CD4-positive, alpha-beta T cell treated with Interferon gamma for 1 hour (primary cell): ENCODE results near the gene MIS18A.
"Not testable (repeated sequence)": the region's sequence is repeated elsewhere in the genome, so short reads cannot be mapped to it uniquely, and the experiment has no call there.

ENCODE experiments used
- DNase-seq: peaks from one replicate; pipeline ENCODE4 v3.0.0-alpha.2; 2020

MIS18A gene

GRCh38 chr21:32303385-32303784, 24.5 kb upstream of the MIS18A start:
- DNase-seq = no peak

DNA sequence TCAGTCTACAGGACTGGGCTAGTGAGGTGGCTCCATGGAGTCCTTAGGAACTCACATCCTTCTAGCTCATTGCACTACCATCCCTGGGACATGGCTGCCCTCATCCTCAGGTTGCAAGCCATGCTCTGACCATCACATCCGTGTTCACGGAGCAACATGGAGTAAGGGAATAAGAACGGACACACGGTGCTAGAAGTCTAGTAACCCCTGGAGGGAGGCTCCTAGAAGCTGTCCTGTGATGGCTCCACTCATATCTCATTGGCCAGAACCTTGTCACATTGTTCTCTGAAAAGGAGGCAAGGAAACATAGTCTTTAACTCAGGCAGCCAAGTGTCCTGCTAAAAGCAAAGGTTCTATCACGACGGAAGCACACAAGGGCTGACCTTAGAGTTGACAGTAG, 23.7 kb upstream of the MIS18A start:
- DNase-seq = no peak

DNA sequence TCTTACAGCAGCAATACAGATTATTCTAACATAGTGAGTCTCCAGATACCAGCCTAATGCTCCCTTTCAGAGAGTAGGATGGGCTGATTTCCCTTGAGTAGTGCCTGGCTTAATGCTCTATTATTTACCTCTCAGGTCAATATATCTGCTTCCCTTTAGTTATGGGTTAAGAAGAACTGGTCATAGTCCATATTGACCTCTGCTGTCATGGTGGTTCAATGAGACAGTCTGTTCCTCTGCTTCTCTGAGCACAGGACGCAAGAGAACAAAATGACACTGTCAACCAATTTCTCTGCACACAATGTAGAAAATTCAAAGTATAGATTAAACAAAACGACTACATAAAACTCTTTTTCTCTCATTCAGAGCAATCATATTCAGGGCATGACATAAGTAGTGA, 22.7 kb upstream of the MIS18A start:
- no peak for DNase-seq

DNA sequence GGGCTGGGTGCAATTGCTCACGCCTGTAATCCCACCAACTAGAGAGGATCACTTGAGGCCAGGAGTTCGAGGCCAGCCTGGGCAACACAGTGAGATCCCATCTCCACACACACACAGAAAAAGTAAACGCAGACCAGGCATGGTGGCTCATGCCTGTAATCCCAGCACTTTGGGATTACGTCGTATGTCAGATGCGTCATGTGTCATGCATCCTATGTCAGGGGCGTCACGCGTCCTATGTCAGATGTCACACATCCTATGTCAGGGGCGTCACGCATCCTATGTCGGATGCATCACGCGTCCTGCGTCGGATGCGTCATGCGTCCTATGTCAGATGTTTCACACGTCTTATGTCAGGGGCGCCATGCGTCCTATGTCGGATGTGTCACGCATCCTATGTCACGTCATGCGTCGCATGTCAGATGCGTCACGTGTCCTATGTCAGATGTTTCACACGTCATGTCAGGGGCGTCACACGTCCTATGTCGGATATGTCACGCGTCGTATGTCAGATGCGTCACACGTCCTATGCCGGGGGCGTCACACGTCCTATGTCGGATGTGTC, 21.4 kb upstream of the MIS18A start:
- DNase-seq = no peak

DNA sequence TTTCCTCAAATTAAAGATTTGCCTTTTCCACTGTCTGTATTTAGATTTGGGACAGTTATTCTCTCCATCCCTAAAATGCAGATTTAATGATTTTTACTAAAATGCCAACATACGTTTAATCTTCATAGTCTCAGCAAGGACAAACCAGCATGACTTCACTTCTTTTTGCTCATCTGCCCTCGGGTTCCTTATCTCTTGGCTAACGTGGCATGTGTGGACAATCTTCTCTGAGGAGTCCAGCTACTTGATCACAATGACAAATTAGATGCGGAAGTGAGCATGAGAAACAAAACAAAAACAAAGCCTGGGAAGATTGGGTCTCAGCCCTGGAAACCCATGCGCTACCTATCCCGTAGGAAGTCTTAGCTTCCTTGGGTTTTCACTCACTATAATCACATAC, 20.8 kb upstream of the MIS18A start:
- no peak for DNase-seq

DNA sequence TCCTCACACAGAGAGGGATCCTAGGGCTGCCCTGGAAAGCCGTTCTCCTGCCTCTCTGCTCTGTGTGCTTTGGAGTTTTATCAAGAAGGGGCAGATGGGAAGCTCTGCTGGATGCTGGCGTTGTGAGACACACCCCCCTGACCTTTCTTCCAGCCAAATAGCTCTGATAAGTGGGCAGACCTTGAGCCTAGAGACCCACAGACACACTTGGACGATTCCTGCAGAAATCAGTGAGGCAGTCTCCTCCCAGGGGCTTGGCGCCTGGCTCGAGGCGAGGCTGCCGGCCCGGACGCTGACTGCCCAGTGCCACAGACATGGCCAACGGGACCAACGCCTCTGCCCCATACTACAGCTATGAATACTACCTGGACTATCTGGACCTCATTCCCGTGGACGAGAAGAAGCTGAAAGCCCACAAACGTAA, 19.8 kb upstream of the MIS18A start, which contains the start of gene MRAP:
MRAP (plus strand) TSS at position 198 of the 424 bp plus-strand sequence; CDS start at position 315, 117 bp downstream.
- no peak for DNase-seq

GRCh38 chr21:32298148-32298559, 19.3 kb upstream of the MIS18A start:
- no peak for DNase-seq

DNA sequence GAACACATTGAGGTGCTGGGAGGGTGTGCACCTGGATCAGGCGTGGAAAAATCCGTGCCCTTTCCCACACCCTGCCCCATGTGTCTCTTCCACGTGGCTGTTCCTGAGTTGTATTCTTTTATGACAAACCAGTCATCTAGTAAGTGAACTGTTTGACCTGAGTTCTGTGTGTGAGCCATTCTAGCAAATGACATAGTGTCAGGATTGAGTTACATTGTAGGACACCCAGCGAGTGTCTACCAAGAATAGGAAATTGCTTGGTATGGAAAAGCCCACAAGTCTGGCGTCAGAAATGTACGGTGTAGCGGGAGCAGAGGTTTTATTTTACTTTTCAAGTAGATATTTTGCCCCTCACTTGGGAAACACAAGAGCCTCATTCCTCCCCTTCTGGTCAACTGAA, 18.6 kb upstream of the MIS18A start:
- no peak for DNase-seq

DNA sequence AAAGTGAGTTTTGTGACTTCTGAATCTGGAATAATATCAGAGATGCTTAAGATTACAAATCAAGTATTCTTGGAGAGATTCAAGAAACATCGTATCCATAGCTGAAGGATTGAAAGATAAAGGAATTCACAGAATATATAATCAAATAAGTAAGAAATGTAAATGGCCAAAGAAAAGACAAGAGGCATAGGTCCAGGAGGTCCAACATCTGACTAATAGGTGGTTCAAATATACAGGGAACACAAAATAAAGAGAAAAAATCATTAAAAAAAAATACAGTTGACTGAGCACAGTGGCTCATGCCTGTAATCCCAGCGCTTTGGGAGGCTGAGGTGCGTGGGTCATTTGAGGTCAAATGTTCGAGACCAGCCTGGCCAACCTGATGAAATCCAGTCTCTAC, 6.6 kb upstream of the MIS18A start:
- no peak for DNase-seq

- no peak for DNase-seq
These were observed 4.1 kb upstream of the MIS18A start for GRCh38 chr21:32282992-32283391.

DNA sequence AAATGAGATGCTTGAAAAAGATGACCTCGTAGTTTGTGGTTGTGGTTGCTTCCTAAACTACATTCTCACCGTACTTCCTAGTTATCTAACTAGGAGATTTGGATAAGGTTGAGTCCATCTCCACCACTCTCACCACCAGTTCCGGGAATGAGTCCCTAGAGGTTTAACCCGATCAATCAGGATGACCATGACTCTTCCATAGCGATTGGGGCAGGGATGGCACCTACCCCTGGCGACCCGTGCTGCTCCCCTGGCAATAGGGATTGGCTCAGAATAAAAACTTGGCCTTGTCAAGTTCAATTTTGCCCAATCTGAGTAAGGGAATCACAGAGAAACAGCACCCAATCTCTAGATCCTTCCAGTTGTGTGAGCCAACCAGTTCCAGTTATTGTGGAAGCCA, 2.7 kb upstream of the MIS18A start:
- no peak for DNase-seq

DNA sequence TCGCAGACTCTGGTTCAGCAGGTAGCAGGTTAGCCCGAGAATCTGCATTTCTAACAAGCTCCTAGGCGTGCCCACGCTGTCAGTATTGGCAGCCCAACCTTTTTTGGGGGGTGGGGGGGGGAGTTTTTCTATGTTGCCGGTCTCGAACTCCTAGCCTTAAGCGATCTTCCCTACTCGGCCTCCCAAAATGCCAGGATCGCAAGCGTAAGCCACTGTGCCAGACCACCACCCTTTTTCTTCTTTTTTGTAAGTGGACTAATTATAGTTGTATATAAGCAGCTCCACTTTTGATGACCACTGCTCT, 480 bp upstream of the MIS18A start:
- no peak for DNase-seq

DNA sequence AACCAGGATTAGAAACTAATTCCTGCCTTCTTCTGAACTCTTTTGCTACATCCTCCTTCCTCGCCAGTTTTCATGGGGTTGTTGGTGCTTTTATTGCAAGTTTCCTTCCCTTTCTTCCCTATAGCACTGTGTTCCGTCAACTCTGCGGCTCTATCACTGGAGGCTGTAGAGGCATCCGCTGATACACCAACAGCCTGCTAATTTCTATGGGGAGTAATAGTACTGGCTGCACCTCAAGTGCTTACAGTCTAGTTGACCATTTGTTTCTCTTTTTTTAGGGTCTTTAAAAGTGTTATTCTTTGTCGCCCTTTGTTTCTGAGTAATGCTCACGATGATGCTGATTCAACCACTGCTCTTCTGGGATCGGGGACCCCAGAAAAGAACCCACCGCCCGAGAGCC, 746 bp downstream of the MIS18A start:
- no peak for DNase-seq

GRCh38 chr21:32276671-32277070, 2.2 kb downstream of the MIS18A start:
- no peak for DNase-seq

DNA sequence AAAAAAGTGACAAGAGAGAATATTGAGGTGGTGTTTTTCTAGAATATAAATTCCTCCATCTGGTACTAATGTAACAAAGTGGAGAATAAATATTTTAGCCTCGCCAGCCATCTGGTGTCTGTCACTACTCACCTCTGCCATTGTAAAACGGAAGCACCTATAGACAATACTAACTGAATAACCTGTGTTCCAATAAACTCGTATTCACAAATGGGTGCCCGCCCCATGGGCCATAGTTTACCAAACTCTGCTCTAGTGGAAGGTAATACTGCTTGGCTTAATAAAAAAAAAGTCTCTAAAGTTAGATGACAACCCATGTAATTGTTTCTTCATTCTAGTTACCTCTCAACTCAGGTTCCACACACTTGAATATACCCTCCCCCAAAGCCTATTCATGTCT, 8.1 kb downstream of the MIS18A start:
- DNase-seq = no peak

DNA sequence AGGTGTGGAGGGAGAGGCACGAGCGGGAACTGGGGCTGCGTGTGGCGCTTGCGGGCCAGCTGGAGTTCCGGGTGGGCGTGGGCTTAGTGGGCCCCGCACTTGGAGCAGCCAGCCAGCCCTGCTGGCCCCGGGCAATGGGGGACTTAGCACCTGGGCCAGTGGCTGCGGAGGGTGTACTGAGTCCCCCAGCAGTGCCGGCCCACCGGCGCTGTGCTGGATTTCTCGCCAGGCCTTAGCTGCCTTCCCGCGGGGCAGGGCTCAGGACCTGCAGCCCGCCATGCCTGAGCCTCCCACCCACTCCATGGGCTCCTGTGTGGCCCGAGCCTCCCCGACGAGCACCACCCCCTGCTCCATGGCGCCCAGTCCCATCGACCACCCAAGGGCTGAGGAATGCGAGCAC, 13.5 kb downstream of the MIS18A start:
- DNase-seq = not testable (repeated sequence)

DNA sequence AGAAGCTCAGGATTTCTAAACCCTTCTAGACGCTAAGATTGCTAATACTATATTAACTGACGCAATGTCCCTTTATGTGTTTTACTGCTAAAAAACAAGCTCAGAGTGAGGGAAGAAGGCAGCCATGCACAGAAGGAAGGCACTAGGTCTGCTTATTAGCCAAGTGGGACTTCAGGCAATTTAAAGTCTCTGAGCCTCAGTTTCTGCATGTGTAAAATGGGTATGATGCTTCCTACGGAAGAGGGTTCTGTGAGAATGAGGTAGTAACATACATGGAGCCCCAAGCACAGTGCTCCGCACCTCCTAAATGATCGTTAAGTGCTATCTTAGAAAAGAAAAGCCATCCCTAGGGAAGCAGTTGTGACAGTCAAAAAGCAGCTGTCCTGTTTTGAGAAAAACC, 16.9 kb downstream of the MIS18A start:
- no peak for DNase-seq

DNA sequence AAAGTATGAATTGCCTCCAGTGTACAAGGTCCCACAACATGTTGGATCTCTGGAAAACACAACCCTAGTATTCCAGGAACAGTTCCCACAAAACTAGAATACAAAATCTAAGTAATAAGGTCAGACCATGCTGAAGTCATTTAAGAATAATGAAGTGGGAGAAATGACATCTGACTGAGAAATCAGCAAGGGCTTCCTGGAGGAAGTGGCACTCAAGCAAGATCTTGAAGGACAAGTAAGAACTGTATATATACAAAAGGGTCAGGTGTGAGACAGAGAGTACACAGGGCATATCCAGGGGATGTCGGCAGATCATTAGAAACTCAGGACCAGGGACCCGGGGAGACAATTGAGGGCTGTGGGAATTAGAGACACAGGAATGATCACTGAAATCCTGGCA, 18.7 kb downstream of the MIS18A start:
- DNase-seq = no peak

- DNase-seq = not testable (repeated sequence)
These were observed 20.1 kb downstream of the MIS18A start for GRCh38 chr21:32258786-32259048.

- no peak for DNase-seq
These were observed 20.7 kb downstream of the MIS18A start for GRCh38 chr21:32257962-32258785.

DNA sequence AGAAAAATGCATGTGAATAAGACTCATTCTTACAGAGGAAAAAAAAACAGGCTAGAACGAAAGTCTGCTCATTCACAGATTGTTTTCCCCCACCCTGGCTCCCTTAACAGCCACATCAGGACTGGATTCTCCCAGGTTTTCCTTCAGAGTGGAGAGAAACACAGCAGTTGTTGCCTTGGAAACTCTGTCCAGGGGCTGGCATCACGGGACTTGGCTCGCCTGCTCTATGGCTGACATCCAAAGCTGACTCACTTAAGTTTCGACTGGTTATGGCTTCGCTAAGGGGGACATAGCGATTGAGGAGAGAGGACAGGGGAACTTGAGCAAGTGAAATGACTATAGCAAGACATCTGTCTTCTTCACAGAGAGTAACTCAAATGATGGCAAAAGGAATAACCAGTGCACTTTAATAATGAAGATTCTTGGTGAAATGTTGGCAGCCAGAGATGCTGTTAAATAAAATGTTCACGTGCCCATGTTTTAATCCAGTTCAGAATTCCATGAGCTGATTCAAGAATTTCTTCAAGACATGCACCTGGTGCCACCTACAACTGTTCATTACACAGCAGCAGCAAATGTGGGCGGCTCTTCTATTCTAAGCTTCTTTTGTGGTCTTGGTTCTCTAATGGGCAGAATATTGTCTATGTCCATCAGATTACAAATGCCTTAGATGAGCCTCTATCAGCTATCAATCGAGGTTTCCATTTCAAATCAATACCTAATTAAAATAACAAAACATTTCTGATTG, 21.8 kb downstream of the MIS18A start:
- DNase-seq = no peak

DNA sequence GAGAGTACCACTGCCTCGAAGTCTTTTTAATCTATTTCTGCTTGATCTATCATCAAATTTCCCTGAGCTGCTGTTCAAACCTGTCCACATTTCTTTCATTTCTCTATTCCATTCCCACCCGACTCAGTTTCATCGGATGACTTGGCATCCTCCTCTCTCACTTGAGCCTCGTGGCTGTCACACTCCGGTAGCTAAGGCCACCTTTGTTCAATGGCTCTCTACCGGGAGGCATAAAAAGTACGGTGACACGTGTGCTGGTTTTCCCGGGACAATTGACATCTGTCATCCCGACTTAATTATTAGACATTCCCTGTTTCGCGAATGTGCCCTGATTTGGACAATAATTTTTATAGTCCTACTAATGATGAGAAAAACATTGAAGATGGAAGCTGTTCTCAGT, 22.6 kb downstream of the MIS18A start:
- DNase-seq = no peak

DNA sequence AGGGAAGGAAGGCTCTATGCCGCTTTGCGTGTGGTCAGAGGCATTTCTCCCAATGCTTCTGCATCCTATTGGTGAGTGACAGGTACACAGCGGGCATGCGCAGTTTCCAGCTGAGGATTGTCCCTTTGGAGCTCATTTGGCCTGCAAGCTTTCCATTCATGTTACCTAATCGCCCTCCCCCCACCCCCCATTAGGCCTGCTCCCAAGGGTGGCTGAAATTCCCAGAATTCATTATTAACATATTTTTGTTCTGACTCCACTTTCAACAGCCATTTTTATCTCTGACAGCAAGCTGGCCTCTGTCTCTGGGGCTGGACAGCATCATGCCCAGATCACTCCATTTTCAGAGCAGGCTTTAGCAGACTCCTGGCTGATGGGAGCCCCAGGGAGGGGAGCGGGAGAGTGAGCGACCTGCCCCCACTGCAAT, 25.6 kb downstream of the MIS18A start:
- no peak for DNase-seq

DNA sequence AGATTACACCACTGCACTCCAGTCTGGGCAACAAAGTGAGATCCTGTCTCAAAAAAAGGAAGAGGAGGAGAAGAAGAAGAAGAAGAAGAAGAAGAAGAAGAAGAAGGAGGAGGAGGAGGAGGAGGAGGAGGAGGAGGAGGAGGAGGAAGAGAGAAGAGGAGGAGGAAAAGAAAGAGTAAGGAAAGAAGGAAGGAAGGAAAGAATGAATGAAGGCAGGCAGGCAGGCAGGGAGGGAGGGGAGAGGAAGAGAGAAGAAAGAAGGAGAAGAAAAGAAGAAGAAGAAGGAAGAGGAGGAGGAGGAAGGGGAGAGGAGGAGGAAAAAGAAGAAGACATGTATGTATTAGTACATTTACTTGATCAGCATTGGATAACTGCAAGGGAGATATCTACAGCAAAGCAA, 26.7 kb downstream of the MIS18A start:
- no peak for DNase-seq
